HepG2 (cell line): ENCODE data around the gene TREM1. TPM values are rescaled to one million over a fixed set of nuclear protein-coding genes. Genes with fewer than 3 reads are reported as not detected.

Experiments
- DMAP1 ChIP-seq: IDR thresholded peaks from 2 replicates; pipeline ENCODE4 v1.6.1; 2016
- FOXC1 ChIP-seq: sonication (generic); formaldehyde crosslinking; IDR thresholded peaks from 2 replicates; pipeline ENCODE4 v1.8.0; 2022; ENCODE audit warnings: mild to moderate bottlenecking, missing genetic modification reagents, borderline replicate concordance
- GPN1 ChIP-seq: sonication (generic); formaldehyde crosslinking; IDR thresholded peaks from 2 replicates; pipeline ENCODE4 v1.5.1; 2020; ENCODE audit warnings: missing genetic modification reagents, borderline replicate concordance
- NONO ChIP-seq, 2 experiments: fragments of 450-650 bp in 1 of 2; sonication (generic) in 1 of 2; formaldehyde crosslinking in 1 of 2; IDR thresholded peaks in 1 of 2; conservative IDR thresholded peaks in 1 of 2; 2 replicates each; pipeline versions ENCODE4 v1.6.1 to v1.8.0; 2017 to 2022; ENCODE audit warnings: mild to moderate bottlenecking in 1 of 2, missing genetic modification reagents in 1 of 2, moderate library complexity in 1 of 2
- NR2F6 ChIP-seq, 2 experiments: IDR thresholded peaks; 2 replicates each; pipeline ENCODE4 v1.6.1; 2016; ENCODE audit warnings: antibody characterized with exemption in 1 of 2, mild to moderate bottlenecking in 1 of 2
- PHF8 ChIP-seq: sonication (generic); formaldehyde crosslinking; IDR thresholded peaks from 2 replicates; pipeline ENCODE4 v1.5.0; 2020; ENCODE audit warnings: missing genetic modification reagents
- SNAI1 ChIP-seq: sonication (generic); formaldehyde crosslinking; IDR thresholded peaks from 2 replicates; pipeline ENCODE4 v1.5.0; 2020; ENCODE audit warnings: mild to moderate bottlenecking, missing genetic modification reagents, borderline replicate concordance
- THYN1 ChIP-seq: sonication (generic); formaldehyde crosslinking; IDR thresholded peaks from 2 replicates; pipeline ENCODE4 v1.8.1; 2023; ENCODE audit warnings: low read depth, mild to moderate bottlenecking, moderate library complexity, missing genetic modification reagents, borderline replicate concordance
- ZNF326 ChIP-seq: sonication (generic); formaldehyde crosslinking; IDR thresholded peaks from 2 replicates; pipeline ENCODE4 v1.4.0; 2020; ENCODE audit warnings: missing genetic modification reagents, borderline replicate concordance
- ZNF549 ChIP-seq: sonication (generic); formaldehyde crosslinking; IDR thresholded peaks from 2 replicates; pipeline ENCODE4 v1.5.0; 2020; ENCODE audit warnings: missing genetic modification reagents
- ZNF605 ChIP-seq: sonication (generic); formaldehyde crosslinking; IDR thresholded peaks from 2 replicates; pipeline ENCODE4 v1.8.0; 2022; ENCODE audit warnings: mild to moderate bottlenecking, missing genetic modification reagents
- polyA plus RNA-seq, 8 experiments: library from polyadenylated mRNA; depleted of rRNA in 3 of 8; stranded (reverse) in 7 of 8; unstranded in 1 of 8; fragments of >200 nt; fragmentation: Illumina TruSeq in 4 of 8; extraction: Trizol in 4 of 8; gene quantifications; 2 replicates each; pipeline versions ENCODE4 v1.2.1 to v1.2.3, GENCODE V29; 2011 to 2016; ENCODE audit warnings: low read depth in 4 of 8, missing spikeins in 1 of 8, mixed read lengths in 1 of 8; ENCODE audit not compliant: insufficient read depth in 1 of 8
- total RNA-seq, 5 experiments: library from RNA; depleted of rRNA; stranded (reverse); fragments of >200 nt; fragmentation: Illumina TruSeq; extraction: Trizol; gene quantifications; 2 replicates each; pipeline ENCODE4 v1.2.3, GENCODE V29; 2016; ENCODE audit warnings: low read depth in 1 of 5
- TF ChIP-seq, protein P1 (sequence below): sonication (generic); formaldehyde crosslinking; IDR thresholded peaks from one replicate; pipeline ENCODE4 v1.5.1; 2020; ENCODE audit warnings: mild to moderate bottlenecking, missing genetic modification reagents; ENCODE audit errors: not compliant biosample characterization
- TF ChIP-seq, protein P2 (sequence below): sonication (generic); formaldehyde crosslinking; IDR thresholded peaks from 2 replicates; pipeline ENCODE4 v1.5.0; 2020; ENCODE audit warnings: missing genetic modification reagents
- TF ChIP-seq, protein P3 (sequence below): sonication (generic); formaldehyde crosslinking; IDR thresholded peaks from 2 replicates; pipeline ENCODE4 v1.8.0; 2022; ENCODE audit warnings: missing genetic modification reagents, mild to moderate bottlenecking, borderline replicate concordance
- TF ChIP-seq, protein P4 (sequence below): sonication (generic); formaldehyde crosslinking; conservative IDR thresholded peaks from 2 replicates; pipeline ENCODE4 v1.8.1; 2023; ENCODE audit warnings: missing genetic modification reagents

TREM1 gene
- total and polyA plus RNA-seq, 2 of the 13 experiments (the other 11 are each of a cell fraction or from before 2014, with no cell fraction given): 0.49 TPM; not detected in 1

- TF ChIP-seq SNAI1: no peak
- TF ChIP-seq DMAP1 (CRISPR knock-in tag): peak; percentile 79
- no peak for TF ChIP-seq NR2F6 (IDR thresholded peaks at IDR 0.05)
- TF ChIP-seq NR2F6 (CRISPR knock-in tag; IDR thresholded peaks at IDR 0.05): 0 out of 2 replicates have a peak, but pooled peaks have one; percentile 28
- TF ChIP-seq ZNF605 (CRISPR knock-in tag): no peak
- TF ChIP-seq ZNF326 (CRISPR knock-in tag): no peak
- no peak for TF ChIP-seq NONO (IDR thresholded peaks at IDR 0.05)
- peak; percentile 54 for TF ChIP-seq NONO (CRISPR knock-in tag; conservative IDR thresholded peaks at IDR 0.05)
- TF ChIP-seq THYN1: no peak
- TF ChIP-seq, protein P1, sequence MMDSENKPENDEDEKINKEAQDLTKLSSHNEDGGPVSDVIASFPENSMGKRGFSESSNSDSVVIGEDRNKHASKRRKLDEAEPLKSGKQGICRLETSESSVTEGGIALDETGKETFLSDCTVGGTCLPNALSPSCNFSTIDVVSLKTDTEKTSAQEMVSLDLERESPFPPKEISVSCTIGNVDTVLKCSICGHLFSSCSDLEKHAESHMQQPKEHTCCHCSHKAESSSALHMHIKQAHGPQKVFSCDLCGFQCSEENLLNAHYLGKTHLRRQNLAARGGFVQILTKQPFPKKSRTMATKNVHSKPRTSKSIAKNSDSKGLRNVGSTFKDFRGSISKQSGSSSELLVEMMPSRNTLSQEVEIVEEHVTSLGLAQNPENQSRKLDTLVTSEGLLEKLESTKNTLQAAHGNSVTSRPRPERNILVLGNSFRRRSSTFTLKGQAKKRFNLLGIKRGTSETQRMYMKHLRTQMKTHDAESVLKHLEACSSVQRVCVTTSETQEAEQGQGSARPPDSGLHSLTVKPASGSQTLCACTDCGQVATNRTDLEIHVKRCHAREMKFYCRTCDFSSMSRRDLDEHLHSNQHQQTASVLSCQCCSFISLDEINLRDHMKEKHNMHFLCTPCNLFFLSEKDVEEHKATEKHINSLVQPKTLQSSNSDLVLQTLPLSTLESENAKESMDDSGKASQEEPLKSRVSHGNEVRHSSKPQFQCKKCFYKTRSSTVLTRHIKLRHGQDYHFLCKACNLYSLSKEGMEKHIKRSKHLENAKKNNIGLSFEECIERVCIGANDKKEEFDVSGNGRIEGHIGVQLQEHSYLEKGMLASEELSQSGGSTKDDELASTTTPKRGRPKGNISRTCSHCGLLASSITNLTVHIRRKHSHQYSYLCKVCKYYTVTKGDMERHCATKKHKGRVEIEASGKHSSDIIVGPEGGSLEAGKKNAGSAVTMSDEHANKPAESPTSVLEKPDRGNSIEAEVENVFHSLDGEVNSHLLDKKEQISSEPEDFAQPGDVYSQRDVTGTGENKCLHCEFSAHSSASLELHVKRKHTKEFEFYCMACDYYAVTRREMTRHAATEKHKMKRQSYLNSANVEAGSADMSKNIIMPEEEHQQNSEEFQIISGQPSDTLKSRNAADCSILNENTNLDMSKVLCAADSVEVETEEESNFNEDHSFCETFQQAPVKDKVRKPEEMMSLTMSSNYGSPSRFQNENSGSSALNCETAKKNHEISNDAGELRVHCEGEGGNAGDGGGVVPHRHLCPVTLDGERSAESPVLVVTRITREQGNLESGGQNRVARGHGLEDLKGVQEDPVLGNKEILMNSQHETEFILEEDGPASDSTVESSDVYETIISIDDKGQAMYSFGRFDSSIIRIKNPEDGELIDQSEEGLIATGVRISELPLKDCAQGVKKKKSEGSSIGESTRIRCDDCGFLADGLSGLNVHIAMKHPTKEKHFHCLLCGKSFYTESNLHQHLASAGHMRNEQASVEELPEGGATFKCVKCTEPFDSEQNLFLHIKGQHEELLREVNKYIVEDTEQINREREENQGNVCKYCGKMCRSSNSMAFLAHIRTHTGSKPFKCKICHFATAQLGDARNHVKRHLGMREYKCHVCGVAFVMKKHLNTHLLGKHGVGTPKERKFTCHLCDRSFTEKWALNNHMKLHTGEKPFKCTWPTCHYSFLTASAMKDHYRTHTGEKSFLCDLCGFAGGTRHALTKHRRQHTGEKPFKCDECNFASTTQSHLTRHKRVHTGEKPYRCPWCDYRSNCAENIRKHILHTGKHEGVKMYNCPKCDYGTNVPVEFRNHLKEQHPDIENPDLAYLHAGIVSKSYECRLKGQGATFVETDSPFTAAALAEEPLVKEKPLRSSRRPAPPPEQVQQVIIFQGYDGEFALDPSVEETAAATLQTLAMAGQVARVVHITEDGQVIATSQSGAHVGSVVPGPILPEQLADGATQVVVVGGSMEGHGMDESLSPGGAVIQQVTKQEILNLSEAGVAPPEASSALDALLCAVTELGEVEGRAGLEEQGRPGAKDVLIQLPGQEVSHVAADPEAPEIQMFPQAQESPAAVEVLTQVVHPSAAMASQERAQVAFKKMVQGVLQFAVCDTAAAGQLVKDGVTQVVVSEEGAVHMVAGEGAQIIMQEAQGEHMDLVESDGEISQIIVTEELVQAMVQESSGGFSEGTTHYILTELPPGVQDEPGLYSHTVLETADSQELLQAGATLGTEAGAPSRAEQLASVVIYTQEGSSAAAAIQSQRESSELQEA (CRISPR knock-in tag): peak; percentile 91
- no peak for TF ChIP-seq ZNF549
- no peak for TF ChIP-seq GPN1 (CRISPR knock-in tag)
- TF ChIP-seq PHF8 (CRISPR knock-in tag): no peak
- TF ChIP-seq, protein P2, sequence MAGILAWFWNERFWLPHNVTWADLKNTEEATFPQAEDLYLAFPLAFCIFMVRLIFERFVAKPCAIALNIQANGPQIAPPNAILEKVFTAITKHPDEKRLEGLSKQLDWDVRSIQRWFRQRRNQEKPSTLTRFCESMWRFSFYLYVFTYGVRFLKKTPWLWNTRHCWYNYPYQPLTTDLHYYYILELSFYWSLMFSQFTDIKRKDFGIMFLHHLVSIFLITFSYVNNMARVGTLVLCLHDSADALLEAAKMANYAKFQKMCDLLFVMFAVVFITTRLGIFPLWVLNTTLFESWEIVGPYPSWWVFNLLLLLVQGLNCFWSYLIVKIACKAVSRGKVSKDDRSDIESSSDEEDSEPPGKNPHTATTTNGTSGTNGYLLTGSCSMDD (CRISPR knock-in tag): no peak
- TF ChIP-seq, protein P3, sequence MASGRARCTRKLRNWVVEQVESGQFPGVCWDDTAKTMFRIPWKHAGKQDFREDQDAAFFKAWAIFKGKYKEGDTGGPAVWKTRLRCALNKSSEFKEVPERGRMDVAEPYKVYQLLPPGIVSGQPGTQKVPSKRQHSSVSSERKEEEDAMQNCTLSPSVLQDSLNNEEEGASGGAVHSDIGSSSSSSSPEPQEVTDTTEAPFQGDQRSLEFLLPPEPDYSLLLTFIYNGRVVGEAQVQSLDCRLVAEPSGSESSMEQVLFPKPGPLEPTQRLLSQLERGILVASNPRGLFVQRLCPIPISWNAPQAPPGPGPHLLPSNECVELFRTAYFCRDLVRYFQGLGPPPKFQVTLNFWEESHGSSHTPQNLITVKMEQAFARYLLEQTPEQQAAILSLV: peak; percentile 28; the same call in 1 of the 2 replicates
- TF ChIP-seq, protein P4, sequence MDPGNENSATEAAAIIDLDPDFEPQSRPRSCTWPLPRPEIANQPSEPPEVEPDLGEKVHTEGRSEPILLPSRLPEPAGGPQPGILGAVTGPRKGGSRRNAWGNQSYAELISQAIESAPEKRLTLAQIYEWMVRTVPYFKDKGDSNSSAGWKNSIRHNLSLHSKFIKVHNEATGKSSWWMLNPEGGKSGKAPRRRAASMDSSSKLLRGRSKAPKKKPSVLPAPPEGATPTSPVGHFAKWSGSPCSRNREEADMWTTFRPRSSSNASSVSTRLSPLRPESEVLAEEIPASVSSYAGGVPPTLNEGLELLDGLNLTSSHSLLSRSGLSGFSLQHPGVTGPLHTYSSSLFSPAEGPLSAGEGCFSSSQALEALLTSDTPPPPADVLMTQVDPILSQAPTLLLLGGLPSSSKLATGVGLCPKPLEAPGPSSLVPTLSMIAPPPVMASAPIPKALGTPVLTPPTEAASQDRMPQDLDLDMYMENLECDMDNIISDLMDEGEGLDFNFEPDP (CRISPR knock-in tag): no peak
- peak; percentile 77 for TF ChIP-seq FOXC1
Measured at GRCh38 chr6:41318654-41319565, 32.4 kb upstream of the TREM1 start (continued).
